Stimulated activated CD4-positive, alpha-beta T cell treated with anti-CD3 and anti-CD28 coated beads, Interleukin-4, amount 100 ng/mL, for 1 hour (primary cell): Measurements from ENCODE around the gene TENT4B.
"Not testable (repeated sequence)": the region's sequence is repeated elsewhere in the genome, so short reads cannot be mapped to it uniquely, and the experiment has no call there.

Experiments
- DNase-seq: peaks from one replicate; pipeline ENCODE4 v3.0.0-alpha.2; 2020

The TENT4B gene

DNA sequence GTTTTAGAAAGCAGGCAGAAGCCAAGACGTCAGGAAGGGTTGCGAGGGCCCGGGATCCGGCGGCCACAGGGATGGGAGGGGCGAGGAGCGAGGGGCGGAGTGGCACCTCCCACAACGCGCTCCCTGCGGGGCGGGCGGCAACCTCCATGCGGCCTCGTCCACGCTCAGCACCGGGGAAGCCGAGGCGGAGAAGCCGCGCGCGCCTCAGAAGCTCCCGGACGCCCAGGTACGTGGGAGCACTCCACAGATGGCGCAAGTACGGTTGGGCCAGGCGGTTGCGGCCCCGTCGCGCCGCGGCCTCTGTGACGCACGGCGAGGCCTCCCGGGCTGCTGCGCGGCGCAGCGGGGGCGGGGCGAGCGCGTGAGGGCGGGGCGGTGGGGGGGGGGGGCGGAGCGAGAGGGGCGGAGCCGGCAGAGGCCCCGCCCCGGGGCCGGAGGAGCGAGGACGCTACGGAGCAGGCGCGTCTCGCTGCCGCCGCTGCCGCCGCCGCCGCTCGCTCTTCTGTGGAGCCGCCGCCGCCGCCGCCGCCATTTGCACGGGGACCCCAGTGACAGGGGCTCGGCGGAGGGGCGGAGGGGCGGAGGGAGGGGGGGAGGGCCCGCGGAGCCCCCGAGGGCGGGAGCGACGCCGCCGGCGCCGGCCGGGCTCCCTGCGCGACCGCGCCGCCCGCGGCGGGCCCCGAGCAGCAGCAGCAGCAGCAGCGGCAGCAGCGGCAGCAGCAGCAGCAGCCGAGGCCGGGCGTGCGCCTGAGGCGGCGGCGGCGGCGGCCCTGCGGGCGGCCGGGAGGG is at the start of gene TENT4B:
Gene TENT4B (plus strand): TSS at position 500 of the 789 bp plus-strand sequence. CDS start 316 bp downstream, outside the sequence.
- DNase-seq = peak; percentile 85

DNA sequence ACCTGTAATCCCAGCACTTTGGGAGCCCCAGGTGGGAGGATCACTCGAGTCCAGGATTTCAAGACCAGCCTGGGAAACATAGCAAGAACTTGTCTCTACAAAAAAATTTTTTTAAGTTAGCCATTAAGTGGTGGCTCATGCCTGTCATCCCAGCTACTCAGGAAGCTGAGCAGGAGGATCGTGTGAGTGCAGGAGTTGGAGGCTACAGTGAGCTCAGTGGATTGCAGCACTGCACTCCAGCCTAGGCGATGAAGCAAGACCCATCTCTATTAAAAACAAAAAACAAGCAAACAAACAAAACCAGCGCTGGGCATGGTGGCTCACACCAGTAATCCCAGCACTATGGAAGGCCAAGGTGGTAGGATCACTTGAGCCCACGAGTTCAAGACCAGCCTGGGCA is 49.3 kb upstream of the TENT4B start:
- DNase-seq = no peak

DNA sequence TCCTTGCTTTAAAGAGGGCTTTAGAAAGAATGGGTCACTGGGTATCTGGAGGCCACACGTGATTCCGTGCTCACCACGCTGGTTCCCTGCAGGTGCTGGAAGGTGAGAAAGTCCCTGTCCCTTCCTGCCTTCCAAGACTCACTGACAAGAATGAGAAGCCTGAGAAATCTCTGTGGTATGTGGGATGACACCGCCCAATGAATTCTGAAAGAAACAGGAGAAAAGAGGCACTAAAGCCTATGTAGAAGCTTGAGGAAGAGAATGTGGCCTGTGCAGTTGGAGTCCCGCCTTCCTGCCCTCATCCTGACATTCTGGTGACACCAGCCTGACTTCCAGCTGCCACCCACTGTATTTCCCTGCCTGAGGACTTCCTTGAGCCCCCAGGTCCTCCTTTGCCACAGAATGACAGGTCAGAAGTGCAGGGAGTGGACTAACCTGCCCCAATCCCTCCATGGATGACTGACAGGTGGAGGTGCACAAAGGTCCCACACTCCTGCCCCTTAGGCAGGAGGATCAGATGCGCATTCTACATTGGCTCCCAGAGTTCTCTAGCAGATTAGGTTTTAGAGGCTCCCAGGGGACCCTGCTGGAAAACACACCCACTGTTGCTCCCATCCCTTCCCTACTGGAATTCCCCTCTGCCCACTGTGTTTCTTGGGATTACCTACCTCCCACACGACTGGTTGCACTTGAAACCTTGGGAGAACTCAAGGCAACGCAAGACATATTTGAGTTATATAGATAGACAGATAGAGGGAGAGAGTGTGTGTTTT is 38.6 kb upstream of the TENT4B start:
- no peak for DNase-seq

DNA sequence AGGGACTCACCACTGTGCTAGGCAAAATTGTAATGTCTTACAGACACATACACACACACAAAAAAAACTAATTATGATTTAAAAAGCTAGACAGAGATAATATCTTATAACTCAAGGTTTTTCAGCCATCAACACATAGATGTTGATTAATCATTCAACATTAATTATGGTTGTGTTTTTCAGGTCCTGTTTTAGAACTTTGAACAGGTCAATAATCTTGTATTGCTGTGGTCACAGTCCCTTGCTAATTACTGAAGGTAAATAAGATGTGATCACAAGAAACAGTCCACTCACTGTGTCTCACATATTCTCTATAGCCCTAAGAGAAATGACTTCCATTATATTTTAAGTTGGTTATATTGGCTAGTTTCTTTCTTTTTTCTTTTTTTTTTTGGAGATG is 32.4 kb upstream of the TENT4B start:
- no peak for DNase-seq

DNA sequence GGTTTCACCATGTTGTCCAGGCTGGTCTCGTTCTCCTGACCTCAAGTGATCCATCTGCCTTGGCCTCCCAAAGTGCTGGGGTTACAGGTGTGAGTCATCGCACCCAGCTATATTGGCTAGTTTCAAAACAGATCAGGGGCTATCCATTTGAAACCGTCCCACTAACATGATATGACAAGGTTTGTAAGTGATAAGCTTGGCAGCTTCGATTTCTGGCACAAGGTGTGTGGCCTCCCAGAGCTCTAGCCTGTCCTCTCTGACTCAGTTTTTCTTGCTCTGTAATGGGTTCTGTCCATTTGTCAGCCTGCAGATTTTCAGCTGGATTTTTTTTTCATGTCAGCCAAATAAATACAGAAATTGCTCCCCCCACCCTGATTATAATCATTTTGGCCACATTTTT is 31.8 kb upstream of the TENT4B start:
- DNase-seq = no peak

DNA sequence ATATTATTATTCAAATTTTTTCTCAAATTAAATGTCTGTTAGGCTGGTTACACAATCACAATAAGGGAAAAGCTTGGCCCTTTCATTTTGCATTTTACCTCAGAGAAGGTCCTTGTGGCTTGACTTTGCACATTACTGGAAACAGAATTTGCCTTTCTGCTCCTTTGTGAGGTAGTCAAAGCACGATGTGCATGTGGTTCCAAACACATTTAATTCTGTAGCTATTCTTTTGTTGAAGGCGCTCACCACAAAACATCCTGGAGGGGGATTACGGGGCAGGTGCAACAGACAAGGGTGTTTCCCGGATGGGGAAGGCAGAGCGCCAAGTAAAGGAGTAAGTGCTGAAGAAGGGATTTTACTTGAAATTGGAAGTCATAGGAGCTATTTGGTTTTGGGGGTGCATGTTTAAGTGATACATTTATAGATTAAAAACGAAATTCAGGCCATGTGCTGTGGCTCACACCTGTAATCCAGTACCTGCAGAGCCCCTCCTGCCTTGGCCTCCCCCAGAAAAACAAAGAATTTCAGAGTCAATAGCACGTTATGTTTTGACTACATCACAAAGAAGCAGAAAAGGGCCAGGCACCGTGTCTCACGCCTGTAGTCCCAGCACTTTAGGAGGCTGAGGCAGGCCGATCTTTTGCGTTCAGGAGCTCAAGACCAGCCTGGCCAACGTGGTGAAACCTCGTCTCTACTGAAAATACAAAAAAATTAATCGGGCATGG is 31.2 kb upstream of the TENT4B start:
- peak; percentile 6 for DNase-seq

GRCh38 chr16:50123417-50123816 is 29.7 kb upstream of the TENT4B start:
- no peak for DNase-seq

DNA sequence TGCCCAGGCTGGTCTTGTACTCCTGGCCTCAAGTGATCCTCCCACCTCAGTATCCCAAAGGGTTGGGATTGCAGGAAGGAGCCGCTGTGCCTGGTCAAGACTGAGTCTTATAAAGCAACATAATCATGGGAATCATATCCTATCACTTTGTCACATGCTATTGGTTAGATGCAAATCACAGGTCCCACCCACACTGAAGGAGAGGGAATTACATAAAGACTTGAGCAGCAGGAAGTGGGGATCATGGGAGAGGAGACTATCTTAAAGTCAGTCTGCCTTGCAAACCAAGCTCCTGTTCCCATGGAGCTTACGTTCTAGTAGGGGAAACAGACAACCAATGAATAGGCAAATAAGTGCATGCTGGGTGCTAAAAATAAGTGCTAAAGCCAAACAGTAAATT is 28.3 kb upstream of the TENT4B start:
- DNase-seq = no peak

DNA sequence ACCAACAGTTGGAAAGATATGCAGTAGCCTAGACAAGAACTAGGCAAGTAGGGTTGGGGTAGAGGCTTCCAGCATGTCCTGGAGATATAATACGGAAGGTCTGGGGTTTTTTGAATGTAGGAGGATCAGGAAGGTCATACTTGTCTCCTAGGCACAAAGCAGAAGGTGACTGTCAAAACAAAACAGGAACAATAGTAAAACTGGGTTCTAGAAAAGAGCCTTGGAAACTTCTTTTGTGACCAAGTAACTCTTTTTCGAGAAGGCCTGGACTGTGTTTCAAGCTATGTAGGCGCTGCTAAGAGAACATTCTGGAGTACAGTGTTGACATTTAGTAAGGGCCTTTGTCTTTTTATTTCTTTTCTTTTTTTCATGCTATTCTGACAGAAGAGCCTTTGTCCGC is 26.9 kb upstream of the TENT4B start:
- no peak for DNase-seq

GRCh38 chr16:50132571-50132970 is 20.5 kb upstream of the TENT4B start:
- not testable (repeated sequence) for DNase-seq

GRCh38 chr16:50133214-50133613 is 19.9 kb upstream of the TENT4B start:
- no peak for DNase-seq

- no peak for DNase-seq
Observed at GRCh38 chr16:50136399-50136798, 16.7 kb upstream of the TENT4B start.

DNA sequence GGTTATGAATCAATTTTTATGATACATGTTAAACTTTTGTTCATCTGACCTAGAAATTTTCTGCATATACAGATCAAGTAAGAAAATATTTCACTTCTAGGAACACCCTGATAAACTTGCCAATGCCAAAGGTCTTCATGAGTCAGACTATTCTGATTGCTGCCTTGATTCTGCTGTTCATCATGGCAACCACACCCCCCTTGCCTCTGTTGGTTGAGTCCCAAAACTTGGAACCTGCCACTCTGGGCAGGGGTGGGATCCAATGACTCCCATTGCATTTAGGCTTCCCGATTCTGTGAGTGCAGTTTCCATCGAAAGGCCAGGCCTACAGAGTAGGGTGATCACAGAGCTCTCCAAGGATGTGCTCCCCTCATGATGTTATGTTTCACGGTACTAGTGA is 15.8 kb upstream of the TENT4B start:
- DNase-seq = no peak

DNA sequence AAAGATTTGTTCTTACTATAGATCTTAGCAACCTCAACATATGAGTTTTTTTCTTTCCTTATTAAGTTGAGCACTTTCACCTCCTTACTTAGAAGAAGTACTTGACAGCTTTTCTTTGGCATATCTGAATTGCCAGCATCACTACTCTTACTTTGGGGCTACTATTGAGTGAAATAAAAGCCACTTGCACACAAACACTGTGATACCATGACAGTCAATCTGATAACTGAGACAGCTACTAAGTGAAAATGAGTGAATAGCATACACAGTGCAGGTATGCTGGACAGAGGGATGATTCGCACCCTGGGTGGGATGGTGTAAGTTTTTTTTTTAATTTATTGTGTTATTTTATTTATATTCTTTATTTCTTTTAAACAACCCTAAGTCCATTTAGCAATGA is 13.5 kb upstream of the TENT4B start:
- DNase-seq = no peak

DNA sequence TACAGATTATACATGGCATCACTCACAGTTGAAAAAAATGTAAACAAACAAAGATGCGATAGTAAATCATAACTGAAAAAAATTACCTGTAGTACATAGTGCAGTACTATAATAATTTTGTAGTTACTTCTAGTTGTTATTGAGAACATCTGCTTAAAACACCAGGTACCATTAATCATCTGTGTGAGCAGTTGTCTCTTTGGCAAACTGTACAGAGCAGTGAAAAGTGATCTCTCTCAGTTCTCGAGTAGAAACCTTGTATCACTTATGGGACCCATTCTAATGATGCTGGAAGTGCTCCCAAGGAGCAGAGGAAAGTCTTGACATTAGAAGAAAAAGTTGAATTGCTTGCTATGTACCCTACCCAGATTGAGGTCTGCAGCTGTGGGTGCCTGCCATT is 8.9 kb upstream of the TENT4B start:
- no peak for DNase-seq

GRCh38 chr16:50146479-50147435 is 6.3 kb upstream of the TENT4B start:
- DNase-seq = no peak

DNA sequence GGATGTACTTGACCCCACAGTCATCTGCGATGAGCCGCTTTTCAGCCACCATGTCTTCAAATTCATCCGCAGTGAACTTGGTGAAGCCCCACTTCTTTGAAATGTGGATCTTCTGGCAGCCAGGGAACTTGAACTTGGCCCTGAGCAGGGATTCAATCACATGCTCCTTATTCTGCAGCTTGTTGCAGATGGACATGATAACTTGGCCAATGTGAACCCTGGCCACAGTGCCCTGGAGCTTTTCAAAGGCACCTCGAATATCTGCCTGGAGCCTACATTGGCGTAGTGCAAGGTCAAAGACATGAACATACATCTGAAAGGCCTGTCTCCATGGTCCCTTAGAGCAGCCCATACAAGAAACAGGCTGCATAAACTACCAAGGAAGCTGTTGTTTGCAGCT is 1.8 kb upstream of the TENT4B start:
- no peak for DNase-seq

- DNase-seq = peak; percentile 32
Observed at GRCh38 chr16:50151756-50152155, 1.4 kb upstream of the TENT4B start.

DNA sequence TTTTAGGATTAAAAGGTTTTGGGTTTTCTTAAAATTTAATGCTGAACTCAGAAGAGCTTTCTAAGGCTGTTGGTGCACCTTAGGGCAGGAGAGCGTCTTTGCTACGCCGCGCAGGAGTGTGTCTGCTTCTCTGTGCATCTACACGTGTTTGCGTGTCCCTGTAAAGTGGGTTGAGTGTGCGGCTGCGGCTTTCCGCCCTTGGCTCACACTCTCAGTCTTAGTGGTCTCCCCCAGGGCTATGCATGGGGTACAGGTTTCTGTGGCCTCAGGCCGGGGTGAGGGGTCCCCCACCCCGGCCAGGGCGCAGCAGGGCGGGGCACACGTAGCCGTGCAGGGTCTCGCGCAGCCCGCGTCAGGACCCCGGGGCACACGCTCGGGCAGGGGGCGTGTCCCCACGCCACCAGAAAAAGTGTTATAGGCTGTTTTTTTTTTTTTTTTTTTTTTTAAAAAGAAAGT is 727 bp upstream of the TENT4B start:
- DNase-seq = peak; percentile 64

DNA sequence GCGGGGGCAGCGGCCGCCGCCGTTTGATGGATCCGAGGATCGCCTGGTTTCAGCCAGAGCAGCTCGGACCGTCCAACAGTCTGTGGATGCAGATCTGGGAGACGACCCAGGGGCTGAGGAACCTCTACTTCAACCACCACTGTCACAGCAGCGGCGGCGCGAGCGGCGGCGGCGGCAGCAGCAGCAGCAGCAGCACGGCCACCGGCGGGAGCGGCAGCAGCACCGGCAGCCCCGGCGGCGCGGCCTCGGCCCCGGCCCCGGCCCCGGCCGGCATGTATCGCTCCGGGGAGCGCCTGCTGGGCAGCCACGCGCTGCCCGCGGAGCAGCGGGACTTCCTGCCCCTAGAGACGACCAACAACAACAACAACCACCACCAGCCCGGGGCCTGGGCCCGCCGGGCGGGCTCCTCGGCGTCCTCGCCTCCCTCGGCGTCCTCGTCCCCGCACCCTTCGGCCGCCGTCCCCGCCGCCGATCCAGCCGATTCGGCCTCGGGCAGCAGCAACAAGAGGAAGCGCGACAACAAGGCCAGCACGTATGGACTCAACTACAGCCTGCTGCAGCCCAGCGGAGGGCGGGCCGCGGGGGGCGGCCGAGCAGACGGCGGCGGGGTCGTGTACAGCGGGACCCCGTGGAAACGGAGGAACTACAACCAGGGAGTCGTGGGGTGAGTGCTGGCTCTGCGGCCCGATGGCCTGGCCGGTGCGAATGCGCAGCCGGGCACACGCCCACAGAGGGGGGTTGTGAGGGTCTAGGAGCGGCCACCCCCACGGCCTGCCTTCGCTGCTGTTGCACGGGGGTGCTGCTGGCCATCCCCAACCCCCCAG is 702 bp downstream of the TENT4B start:
- DNase-seq = no peak

DNA sequence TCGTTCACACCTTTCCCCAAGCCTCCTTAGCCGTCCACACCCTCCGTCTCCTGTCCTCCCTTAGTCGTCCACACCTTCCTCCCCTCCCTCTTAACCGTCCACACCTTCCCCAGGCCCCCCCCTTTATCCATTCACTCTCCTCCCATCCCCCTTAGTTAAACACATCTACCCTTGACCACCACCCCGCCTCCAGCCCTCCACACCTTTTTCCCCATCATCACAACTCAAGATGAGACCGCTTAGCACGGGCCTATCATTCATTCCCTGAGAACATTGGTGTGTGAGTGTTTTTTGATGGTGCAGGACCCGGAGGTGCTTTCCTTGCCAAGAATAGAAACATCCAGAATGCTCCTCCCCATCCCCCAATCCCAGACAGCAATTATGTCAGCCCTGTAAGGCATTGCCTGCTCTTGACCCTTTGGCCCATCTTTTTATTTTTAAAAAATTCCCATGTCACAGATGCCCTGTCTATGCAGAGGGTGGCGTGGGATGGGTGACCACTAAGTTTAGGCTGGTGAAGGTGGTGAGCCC is 1.4 kb downstream of the TENT4B start:
- no peak for DNase-seq
